Prostate gland (tissue), 2 donors: ENCODE measurements around the gene ATRN. TPM values are rescaled to one million over a fixed set of nuclear protein-coding genes. Genes with fewer than 3 reads are reported as not detected.

Experiments used
- DNase-seq: peaks from one replicate; pipeline ENCODE4 v3.0.0-alpha.2; 2019; ENCODE audit warnings: low spot score
- H3K27ac ChIP-seq, 2 donors: fragments of 200-600 bp; sonication (generic); 2 replicates each; pipeline ENCODE4 v1.5.1; 2017 to 2019
- H3K27me3 ChIP-seq: fragments of 200-600 bp; sonication (generic); replicated peaks from 2 replicates; pipeline ENCODE4 v1.5.1; 2019; ENCODE audit not compliant: insufficient read depth
- H3K36me3 ChIP-seq, 2 donors: fragments of 200-600 bp; sonication (generic); 1 replicate in 1 of 2; 2 replicates in 1 of 2; pipeline versions ENCODE4 v1.5.1 to v1.8.1; 2017 to 2019
- H3K4me1 ChIP-seq: fragments of 200-600 bp; sonication (generic); replicated peaks from 2 replicates; pipeline ENCODE4 v1.5.1; 2019
- H3K4me3 ChIP-seq, 2 donors: fragments of 200-600 bp; sonication (generic); 2 replicates each; pipeline ENCODE4 v1.5.1; 2017 to 2019
- H3K9me3 ChIP-seq: fragments of 200-600 bp; sonication (generic); 2 replicates; pipeline ENCODE4 v1.5.1; 2017
- POLR2A ChIP-seq: fragments of 450-650 bp; IDR thresholded peaks from one replicate; pipeline ENCODE4 v1.6.1; 2016; ENCODE audit warnings: antibody characterized with exemption, mild to moderate bottlenecking
- POLR2AphosphoS5 ChIP-seq: sonication (generic); formaldehyde crosslinking; IDR thresholded peaks from one replicate; pipeline ENCODE4 v1.6.1; 2017; ENCODE audit warnings: antibody characterized with exemption
- WGBS: methylation state at CpG from one replicate; pipeline ENCODE4 v1.1.5; 2018; 5-methylcytosine and 5-hydroxymethylcytosine counted together
- intact Hi-C: fragments of 100-400 bp; cut with DNase I; formaldehyde crosslinking; loops from one replicate; pipeline ENCODE4 v1.14.2; 2022
- total RNA-seq, 2 donors: library from RNA; depleted of rRNA; stranded (reverse); fragments of >200 nt; gene quantifications; one replicate each; pipeline ENCODE4 v1.1.0, GENCODE V29; 2016
- TF ChIP-seq, protein P1 (sequence below), 4 experiments: fragments of 200-600 bp in 2 of 4; fragments of 450-650 bp in 2 of 4; sonication (generic) in 2 of 4; IDR thresholded peaks; 1 replicate in 3 of 4; 2 replicates in 1 of 4; pipeline ENCODE4 v1.5.1; 2016 to 2019; ENCODE audit warnings: antibody characterized with exemption in 4 of 4, mild to moderate bottlenecking in 2 of 4, moderate library complexity in 2 of 4

Gene ATRN
- total RNA-seq, 2 donors from 2014 or later, result 34.6 to 38.1 TPM

DNA sequence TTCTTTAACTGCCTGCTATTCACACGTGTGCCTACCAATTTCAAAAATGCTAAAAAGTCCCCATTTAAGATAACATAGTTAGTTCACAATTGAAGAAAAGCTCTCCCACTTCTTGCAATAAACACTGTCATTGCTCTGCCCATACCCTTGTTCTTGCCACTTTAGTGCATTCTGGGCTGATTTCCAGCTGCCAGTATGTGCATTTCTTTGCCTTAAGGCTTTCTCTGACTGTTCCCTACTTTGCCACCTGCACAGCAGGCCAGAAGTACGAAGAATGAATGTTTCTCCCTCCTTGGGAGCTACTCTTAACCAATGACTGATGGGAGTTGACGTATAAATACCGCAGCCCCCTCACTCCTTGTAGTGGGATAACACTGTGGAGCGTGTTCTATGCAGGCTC, 16.0 kb upstream of the ATRN start:
- TF ChIP-seq, protein P1, sequence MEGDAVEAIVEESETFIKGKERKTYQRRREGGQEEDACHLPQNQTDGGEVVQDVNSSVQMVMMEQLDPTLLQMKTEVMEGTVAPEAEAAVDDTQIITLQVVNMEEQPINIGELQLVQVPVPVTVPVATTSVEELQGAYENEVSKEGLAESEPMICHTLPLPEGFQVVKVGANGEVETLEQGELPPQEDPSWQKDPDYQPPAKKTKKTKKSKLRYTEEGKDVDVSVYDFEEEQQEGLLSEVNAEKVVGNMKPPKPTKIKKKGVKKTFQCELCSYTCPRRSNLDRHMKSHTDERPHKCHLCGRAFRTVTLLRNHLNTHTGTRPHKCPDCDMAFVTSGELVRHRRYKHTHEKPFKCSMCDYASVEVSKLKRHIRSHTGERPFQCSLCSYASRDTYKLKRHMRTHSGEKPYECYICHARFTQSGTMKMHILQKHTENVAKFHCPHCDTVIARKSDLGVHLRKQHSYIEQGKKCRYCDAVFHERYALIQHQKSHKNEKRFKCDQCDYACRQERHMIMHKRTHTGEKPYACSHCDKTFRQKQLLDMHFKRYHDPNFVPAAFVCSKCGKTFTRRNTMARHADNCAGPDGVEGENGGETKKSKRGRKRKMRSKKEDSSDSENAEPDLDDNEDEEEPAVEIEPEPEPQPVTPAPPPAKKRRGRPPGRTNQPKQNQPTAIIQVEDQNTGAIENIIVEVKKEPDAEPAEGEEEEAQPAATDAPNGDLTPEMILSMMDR (IDR thresholded peaks at IDR 0.05), result no peak
- TF ChIP-seq POLR2AphosphoS5 (no peak), POLR2A (no peak)
- no peaks in the 10 kb centered on the region for H3K4me1 ChIP-seq
- 44% methylated on average over 5 of the region's 5 CpGs for WGBS
- intact Hi-C loops, result no loop called here
- H3K27me3 ChIP-seq, result no peaks in the 10 kb centered on the region
- no peak for DNase-seq
- no peaks in the 10 kb centered on the region for H3K9me3 ChIP-seq
- no peak overlapping the region for H3K27ac ChIP-seq
- H3K4me3 ChIP-seq, result no peak overlapping the region
- H3K36me3 ChIP-seq, result no peaks in the 10 kb centered on the region

DNA sequence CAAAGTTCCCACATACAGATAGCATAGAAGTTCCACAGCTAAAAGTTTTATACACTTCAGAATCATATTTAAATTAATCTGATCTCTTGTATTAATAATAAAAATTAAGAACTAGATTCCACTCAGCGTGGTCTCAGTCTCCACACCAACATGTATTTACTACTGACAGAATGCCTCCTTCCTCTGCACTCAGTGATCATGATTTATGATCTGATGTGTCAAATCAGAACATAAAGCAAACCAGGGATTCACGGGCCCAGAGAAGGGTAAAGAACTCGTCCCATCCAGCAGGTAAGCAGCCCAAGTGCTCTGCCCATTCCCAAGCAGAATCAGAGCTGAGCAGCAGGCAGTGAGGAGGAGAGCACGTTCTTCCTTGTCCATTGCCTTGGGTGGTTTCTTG, 14.2 kb upstream of the ATRN start:
- Histone ChIP-seq H3K27ac (no peak overlapping the region), H3K4me1 (no peaks in the 10 kb centered on the region), H3K36me3 (no peaks in the 10 kb centered on the region), H3K27me3 (no peaks in the 10 kb centered on the region), H3K9me3 (no peaks in the 10 kb centered on the region), H3K4me3 (no peak overlapping the region)
- intact Hi-C loops, result no loop called here
- WGBS, result 64% methylated on average over 4 of the region's 4 CpGs
- no peak for TF ChIP-seq POLR2A
- TF ChIP-seq POLR2AphosphoS5, result no peak
- TF ChIP-seq, protein P1 (IDR thresholded peaks at IDR 0.05), result no peak
- no peak for DNase-seq

DNA sequence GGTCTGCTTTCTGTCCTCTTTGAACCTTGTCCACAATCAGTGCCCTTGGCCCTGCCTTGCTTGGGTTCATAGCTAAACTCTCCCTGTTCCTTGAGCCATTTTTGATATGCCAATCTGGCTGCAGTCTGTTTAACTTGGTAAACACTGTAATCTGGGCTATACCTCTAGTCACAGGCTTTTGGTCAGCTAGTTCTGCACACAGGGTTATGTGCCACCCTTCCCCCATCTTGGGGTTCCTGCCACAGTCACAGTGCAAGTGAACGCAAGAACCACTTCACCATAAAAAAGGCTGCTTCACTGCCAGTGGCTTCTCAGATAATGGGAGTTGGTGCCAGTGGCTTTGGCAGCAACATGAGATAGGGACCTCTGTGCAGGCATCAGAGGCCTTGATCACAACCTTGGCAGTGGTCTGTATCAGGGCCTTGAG, 10.9 kb upstream of the ATRN start:
- H3K4me1 ChIP-seq, result no peaks in the 10 kb centered on the region
- H3K9me3 ChIP-seq, result no peaks in the 10 kb centered on the region
- 53% methylated on average over 1 of the region's 1 CpG for WGBS
- H3K36me3 ChIP-seq, result no peaks in the 10 kb centered on the region
- no peak overlapping the region for H3K27ac ChIP-seq
- TF ChIP-seq POLR2AphosphoS5 (no peak), POLR2A (no peak)
- TF ChIP-seq, protein P1 (IDR thresholded peaks at IDR 0.05), result no peak
- no peak for DNase-seq
- intact Hi-C loops, result no loop called here
- H3K4me3 ChIP-seq, result no peak overlapping the region
- H3K27me3 ChIP-seq, result no peaks in the 10 kb centered on the region

GRCh38 chr20:3461211-3461771, 9.5 kb upstream of the ATRN start:
- intact Hi-C loops, result no loop called here
- no peaks in the 10 kb centered on the region for H3K4me1 ChIP-seq
- no peaks in the 10 kb centered on the region for H3K27me3 ChIP-seq
- H3K9me3 ChIP-seq, result no peaks in the 10 kb centered on the region
- no peak for TF ChIP-seq POLR2AphosphoS5
- TF ChIP-seq POLR2A, result no peak
- H3K27ac ChIP-seq, result no peak overlapping the region
- H3K36me3 ChIP-seq, result no peaks in the 10 kb centered on the region
- H3K4me3 ChIP-seq, result no peak overlapping the region
- WGBS, result 37% methylated on average over 12 of the region's 12 CpGs
- no peak for DNase-seq

DNA sequence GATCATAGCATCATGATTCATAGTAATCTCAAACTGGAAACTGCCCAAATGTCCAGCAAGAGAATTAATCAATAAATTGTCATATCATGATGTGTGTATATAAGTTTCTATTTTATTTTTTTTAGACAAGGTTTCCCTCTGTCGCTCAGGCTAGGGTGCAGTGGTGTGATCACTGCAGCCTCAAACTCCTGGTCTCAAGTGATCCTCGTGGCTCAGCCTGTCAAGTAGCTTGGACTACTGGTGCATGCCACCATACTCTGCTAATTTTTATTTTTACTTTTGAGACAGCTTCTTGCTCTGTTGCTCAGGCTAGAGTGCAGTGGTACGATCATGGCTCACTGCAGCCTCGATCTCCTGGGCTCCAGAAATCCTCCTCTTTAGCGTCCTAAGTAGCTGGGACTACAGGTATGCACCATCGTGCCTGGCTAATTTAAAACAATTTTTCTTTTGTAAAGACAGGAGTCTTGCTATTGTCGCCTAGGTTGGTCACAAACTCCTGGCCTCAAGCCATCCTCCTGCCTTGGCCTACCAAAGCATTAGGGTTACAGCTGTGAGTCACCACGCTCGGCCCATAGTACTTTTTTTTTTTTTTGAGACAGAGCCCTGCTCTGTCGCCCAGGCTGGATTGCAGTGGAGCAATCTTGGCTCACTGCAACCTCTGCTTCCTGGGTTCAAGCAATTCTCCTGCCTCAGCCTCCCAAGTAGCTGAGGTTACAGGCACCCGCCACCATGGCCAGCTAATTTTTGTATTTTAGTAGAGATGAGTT, 8.7 kb upstream of the ATRN start:
- intact Hi-C loops, result no loop called here
- 90% methylated on average over 11 of the region's 11 CpGs for WGBS

More for the DNA sequence above, 8.7 kb upstream of the ATRN start:
- H3K27ac ChIP-seq, result no peak overlapping the region
- no peak for DNase-seq
- TF ChIP-seq, protein P1 (IDR thresholded peaks at IDR 0.05), result no peak
- TF ChIP-seq POLR2AphosphoS5, result no peak
- H3K4me3 ChIP-seq, result no peak overlapping the region
- no peaks in the 10 kb centered on the region for H3K9me3 ChIP-seq
- H3K36me3 ChIP-seq, result no peaks in the 10 kb centered on the region
- H3K4me1 ChIP-seq, result no peaks in the 10 kb centered on the region
- no peaks in the 10 kb centered on the region for H3K27me3 ChIP-seq
